HG02610 (cell line): ENCODE measurements around the gene KLK1.
"Not testable (repeated sequence)": the region's sequence is repeated elsewhere in the genome, so short reads cannot be mapped to it uniquely, and the experiment has no call there.

Experiments used
- ATAC-seq: cut with Tn5 transposase; IDR thresholded peaks from one replicate; pipeline ENCODE4 v1.9.1; 2021; ENCODE audit warnings: mild to moderate bottlenecking, moderate library complexity; ENCODE audit not compliant: unreplicated experiment

Gene KLK1

DNA sequence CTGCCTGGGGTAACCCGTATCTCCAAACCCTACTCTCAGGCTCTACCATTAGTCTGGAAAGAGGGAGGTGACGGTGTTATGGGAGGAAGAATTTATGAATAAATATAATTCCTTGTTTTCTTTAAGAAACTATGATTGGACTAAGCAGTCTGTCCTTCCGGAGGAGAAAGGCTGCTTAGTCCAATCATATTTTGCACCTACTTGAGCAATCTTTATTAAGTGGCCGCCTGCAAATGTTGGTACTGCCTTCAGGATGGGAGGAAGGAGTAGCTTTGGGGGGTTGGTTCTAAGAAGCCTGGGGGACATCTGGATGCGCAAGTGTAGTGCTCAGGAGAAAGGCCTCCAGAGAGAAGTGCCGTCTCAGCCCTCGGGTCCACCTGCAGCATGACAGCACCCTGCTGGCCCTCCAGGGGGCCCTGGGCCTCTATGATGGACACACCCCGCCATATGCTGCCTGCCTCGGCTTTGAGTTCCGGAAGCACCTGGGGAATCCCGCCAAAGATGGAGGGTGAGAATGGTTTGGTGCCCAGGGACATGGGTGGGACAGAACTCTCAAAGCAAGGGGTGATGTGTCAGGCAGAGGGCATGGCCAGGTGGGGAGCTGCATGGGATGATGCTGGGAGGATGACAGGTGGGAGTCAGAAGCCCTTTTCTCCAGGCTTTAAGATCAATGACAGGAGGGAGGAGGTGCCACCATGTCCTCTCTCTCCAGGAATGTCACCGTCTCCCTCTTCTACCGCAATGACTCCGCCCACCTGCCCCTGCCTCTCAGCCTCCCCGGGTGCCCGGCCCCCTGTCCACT is 29.3 kb downstream of the KLK1 start:
- no peak for ATAC-seq

GRCh38 chr19:50793558-50794065 is 30.0 kb downstream of the KLK1 start:
- no peak for ATAC-seq

GRCh38 chr19:50792272-50793250 is 31.0 kb downstream of the KLK1 start:
- no peak for ATAC-seq

- ATAC-seq, result no peak
Observed at GRCh38 chr19:50791594-50792271, 31.9 kb downstream of the KLK1 start.

DNA sequence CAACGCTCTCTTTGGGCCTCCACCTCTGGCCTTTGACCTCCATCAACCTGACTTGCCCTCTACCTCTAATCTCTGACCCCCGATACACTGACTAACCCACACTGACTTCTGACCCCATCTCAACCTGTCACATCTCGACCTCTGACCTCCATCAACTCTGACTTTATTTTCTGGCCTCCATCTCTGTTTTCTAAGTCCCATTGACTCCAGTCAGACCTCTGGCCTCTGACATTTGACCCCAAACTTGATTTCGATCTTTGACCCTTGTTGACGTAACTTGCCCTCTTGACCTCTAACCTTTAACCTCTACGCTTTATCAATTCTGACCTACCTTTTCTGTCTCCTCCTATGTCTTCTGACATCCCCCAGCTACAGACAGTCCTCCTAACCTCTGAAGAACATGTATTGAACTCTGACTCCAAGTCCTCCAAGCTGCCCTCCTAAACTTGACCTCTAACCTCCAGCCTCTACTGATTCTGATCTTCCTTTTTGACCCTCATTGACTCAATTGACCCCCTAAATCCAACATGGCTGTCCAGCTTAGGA is 32.6 kb downstream of the KLK1 start:
- no peak for ATAC-seq

GRCh38 chr19:50790396-50790795 is 33.2 kb downstream of the KLK1 start, which contains the start of gene ACP4:
TSS of gene ACP4 (plus strand) at chr19:50790415. CDS start at chr19:50790415, 0 bp downstream.
- ATAC-seq, result no peak

- no peak for ATAC-seq
Observed at GRCh38 chr19:50785329-50785728, 38.3 kb downstream of the KLK1 start.

GRCh38 chr19:50784710-50785109 is 38.9 kb downstream of the KLK1 start:
- no peak for ATAC-seq

DNA sequence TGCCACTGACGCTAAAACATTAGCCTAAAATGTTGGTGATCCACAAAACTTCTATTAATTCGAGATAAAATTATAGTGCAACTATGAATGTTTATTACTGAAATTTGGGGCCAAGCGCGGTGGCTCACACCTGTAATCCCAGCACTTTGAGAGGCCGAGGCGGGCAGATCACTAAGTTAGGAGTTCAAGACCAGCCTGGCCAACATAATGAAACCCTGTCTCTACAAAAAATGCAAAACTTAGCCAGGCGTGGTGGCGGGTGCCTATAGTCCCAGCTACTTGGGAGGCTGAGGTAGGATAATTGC is 39.8 kb downstream of the KLK1 start:
- ATAC-seq, result not testable (repeated sequence)

GRCh38 chr19:50780753-50781435 is 42.7 kb downstream of the KLK1 start:
- ATAC-seq, result no peak

- no peak for ATAC-seq
Observed at GRCh38 chr19:50779504-50780457, 43.8 kb downstream of the KLK1 start.

DNA sequence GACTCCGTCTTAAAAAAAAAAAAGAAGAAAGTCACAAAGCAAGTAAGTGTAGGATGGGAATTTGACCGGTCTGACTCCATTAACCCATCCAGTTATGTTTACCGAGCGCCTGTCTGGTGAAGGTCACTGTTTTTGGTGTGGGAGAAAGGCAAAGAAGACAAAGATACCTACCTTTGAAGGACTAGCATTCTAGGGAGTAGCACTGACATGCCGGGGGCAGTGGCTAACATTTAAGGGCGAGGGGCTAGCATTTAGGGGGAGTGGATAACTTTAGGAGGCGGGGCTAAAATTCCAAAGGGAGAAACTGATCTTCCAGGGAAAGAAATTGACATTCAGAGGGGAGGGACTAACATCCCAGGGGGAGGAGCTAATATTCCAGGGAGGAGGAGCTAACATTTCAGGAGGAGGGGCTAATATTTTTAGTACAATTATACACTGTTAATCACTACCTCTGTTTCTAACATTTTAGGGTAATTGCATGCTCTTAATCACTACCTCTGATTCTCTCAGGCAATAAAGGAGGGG is 44.6 kb downstream of the KLK1 start:
- no peak for ATAC-seq

- no peak for ATAC-seq
Observed at GRCh38 chr19:50777830-50778303, 45.7 kb downstream of the KLK1 start.

DNA sequence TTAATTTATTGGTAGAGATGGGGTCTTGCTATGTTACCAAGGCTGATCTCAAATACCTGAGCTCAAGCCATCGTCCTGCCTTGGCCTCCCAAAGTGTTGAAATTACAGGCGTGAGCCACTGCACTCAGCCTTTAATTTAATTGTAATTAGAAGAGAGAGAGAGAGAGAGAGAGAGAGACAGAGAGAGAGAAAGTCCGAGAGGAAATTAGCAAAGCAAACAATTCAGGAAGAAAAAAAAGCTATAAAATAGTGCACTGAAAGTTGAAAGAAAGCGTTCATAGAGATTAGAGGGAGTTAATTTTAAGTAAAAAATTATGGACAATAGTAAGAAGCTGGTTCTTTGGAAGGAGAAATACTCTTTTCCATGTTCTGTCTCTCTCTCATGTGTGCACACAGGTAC is 46.3 kb downstream of the KLK1 start:
- ATAC-seq, result no peak

DNA sequence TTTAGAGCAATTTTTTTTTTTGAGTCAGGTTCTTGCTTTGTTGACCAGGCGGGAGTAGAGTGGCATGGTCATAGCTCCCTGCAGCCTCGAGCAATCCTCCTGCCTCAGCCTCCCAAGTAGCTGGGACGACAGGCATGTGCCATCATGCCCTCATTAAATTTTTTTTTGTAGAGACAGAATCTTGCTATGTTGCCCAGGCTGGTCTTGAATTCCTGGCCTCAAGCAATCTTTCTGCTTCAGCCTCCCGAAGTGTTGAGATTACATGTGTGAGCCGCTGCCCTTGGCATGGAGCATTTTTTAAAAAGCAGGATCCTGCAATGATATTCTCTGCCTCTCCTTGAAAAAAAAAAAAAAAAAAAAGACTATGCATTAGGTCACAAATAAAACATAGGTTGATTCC is 47.5 kb downstream of the KLK1 start:
- ATAC-seq, result no peak

DNA sequence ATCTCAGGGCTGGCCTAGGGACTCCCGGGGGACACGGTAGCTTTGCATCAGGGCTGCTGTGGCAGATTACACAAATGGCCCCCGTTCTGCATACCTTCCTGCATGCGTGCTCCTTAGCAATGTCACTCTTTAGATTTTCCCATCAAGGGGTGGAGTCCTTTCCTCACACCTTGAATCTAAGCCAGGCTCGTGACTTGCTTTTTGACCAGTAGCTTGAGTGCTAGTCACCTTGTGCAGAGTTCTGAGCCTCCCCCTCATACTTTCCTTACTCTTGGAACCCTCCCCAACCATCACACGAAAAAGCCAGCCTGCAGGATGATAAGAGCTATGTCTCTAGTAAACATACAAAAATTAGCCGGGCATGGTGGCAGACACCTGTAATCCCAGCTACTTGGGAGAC is 50.1 kb downstream of the KLK1 start:
- not testable (repeated sequence) for ATAC-seq

DNA sequence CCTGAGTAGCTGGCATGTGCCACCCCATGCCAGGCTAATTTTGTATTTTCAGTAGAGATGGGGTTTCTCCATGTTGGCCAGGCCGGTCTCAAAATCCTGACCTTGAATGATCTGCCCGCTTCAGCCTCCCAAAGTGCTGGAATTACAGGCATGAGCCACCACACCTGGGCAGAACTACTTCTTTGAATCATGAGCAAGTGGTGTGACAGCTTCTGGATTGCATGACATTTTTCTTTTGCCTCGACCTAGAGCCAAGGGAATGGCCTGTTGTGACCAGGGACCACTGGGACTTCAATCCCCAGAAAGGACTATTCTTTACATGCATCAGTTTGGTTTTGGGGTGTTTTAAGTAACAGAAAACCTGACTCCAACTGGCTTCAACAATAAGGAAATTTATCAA is 50.7 kb downstream of the KLK1 start:
- ATAC-seq, result not testable (repeated sequence)

- no peak for ATAC-seq
Observed at GRCh38 chr19:50772476-50772875, 51.1 kb downstream of the KLK1 start.

GRCh38 chr19:50770888-50771287 is 52.7 kb downstream of the KLK1 start:
- no peak for ATAC-seq
